SK-N-SH (cell line): Measurements from ENCODE around the gene DTX1.

Source experiments
- EZH2phosphoT487 ChIP-seq: fragments of 200-600 bp; sonication (generic); IDR thresholded peaks from 2 replicates; pipeline ENCODE4 v1.6.1; 2017; ENCODE audit warnings: low read depth, mixed run types, mild to moderate bottlenecking, antibody characterized with exemption, moderate library complexity, borderline replicate concordance
- GATA2 ChIP-seq: sonication (generic); formaldehyde crosslinking; IDR thresholded peaks from 2 replicates; pipeline ENCODE4 v1.5.0; 2020; ENCODE audit warnings: mild to moderate bottlenecking, missing genetic modification reagents
- POLR2AphosphoS5 ChIP-seq: IDR thresholded peaks from 2 replicates; pipeline ENCODE4 v1.6.1; 2012; ENCODE audit warnings: low read depth, low read length
- RFX5 ChIP-seq: IDR thresholded peaks from 2 replicates; pipeline ENCODE4 v1.6.1; 2012; ENCODE audit warnings: mild to moderate bottlenecking, improper control_type of control experiment, low read length
- RXRA ChIP-seq: IDR thresholded peaks from 2 replicates; pipeline ENCODE4 v1.4.0; 2012; ENCODE audit warnings: low read depth, mild to moderate bottlenecking, borderline replicate concordance
- TF ChIP-seq, protein P1 (sequence below): fragments of 200-600 bp; sonication (generic); IDR thresholded peaks from 2 replicates; pipeline ENCODE4 v1.6.1; 2017; ENCODE audit warnings: antibody characterized with exemption, mild to moderate bottlenecking, moderate library complexity
- TF ChIP-seq, protein P2 (sequence below): IDR thresholded peaks from 2 replicates; pipeline ENCODE4 v1.4.0; 2012; ENCODE audit warnings: low read depth, borderline replicate concordance

DNA sequence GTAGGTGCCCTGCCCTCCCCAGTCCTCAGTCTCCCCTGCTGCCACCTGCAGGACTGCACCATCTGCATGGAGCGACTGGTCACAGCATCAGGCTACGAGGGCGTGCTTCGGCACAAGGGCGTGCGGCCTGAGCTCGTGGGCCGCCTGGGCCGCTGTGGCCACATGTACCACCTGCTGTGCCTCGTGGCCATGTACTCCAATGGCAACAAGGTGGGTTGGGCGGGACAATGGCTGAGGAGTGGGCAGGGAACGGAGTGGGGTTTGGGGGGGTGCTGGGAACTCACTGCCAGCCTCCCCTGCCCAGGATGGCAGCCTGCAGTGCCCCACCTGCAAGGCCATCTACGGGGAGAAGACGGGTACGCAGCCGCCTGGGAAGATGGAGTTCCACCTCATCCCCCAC is 38.2 kb downstream of the DTX1 start:
- TF ChIP-seq, protein P1, sequence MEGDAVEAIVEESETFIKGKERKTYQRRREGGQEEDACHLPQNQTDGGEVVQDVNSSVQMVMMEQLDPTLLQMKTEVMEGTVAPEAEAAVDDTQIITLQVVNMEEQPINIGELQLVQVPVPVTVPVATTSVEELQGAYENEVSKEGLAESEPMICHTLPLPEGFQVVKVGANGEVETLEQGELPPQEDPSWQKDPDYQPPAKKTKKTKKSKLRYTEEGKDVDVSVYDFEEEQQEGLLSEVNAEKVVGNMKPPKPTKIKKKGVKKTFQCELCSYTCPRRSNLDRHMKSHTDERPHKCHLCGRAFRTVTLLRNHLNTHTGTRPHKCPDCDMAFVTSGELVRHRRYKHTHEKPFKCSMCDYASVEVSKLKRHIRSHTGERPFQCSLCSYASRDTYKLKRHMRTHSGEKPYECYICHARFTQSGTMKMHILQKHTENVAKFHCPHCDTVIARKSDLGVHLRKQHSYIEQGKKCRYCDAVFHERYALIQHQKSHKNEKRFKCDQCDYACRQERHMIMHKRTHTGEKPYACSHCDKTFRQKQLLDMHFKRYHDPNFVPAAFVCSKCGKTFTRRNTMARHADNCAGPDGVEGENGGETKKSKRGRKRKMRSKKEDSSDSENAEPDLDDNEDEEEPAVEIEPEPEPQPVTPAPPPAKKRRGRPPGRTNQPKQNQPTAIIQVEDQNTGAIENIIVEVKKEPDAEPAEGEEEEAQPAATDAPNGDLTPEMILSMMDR = no peak
- TF ChIP-seq, protein P2, sequence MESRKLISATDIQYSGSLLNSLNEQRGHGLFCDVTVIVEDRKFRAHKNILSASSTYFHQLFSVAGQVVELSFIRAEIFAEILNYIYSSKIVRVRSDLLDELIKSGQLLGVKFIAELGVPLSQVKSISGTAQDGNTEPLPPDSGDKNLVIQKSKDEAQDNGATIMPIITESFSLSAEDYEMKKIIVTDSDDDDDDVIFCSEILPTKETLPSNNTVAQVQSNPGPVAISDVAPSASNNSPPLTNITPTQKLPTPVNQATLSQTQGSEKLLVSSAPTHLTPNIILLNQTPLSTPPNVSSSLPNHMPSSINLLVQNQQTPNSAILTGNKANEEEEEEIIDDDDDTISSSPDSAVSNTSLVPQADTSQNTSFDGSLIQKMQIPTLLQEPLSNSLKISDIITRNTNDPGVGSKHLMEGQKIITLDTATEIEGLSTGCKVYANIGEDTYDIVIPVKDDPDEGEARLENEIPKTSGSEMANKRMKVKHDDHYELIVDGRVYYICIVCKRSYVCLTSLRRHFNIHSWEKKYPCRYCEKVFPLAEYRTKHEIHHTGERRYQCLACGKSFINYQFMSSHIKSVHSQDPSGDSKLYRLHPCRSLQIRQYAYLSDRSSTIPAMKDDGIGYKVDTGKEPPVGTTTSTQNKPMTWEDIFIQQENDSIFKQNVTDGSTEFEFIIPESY = no peak
- TF ChIP-seq RFX5 (no peak), EZH2phosphoT487 (no peak), GATA2 (CRISPR knock-in tag) (no peak), RXRA (no peak), POLR2AphosphoS5 (no peak)
